GM23338 (cell line): Measurements from ENCODE around the gene SAPCD1. TPM values are rescaled to one million over a fixed set of nuclear protein-coding genes. Genes with fewer than 3 reads are reported as not detected.

Experiments used
- ATAC-seq: fragments of 200-7000 bp; cut with Tn5 transposase; 3 replicates; pipeline ENCODE4 v1.9.1; 2020
- DNase-seq: peaks from one replicate; pipeline ENCODE4 v3.0.0-alpha.2; 2015; ENCODE audit warnings: low spot score
- H2AFZ ChIP-seq: fragments of 200-600 bp; sonication (generic); 2 replicates; pipeline ENCODE4 v1.8.0; 2016; ENCODE audit warnings: antibody characterized with exemption, mild to moderate bottlenecking, moderate library complexity
- H3F3A ChIP-seq: fragments of 200-600 bp; sonication (generic); replicated peaks from 2 replicates; pipeline ENCODE4 v1.8.0; 2017; ENCODE audit warnings: antibody characterized with exemption, mixed run types, low read depth
- H3K27ac ChIP-seq: fragments of 200-600 bp; sonication (generic); 2 replicates; pipeline ENCODE4 v1.6.1; 2016; ENCODE audit warnings: low read depth
- H3K27me3 ChIP-seq: fragments of 200-600 bp; sonication (generic); 2 replicates; pipeline ENCODE4 v1.8.0; 2016; ENCODE audit warnings: mild to moderate bottlenecking, mixed run types, moderate library complexity; ENCODE audit not compliant: insufficient read depth
- H3K36me3 ChIP-seq: fragments of 200-600 bp; sonication (generic); 2 replicates; pipeline ENCODE4 v1.8.0; 2016; ENCODE audit warnings: mild to moderate bottlenecking; ENCODE audit not compliant: insufficient read depth
- H3K4me1 ChIP-seq: fragments of 200-600 bp; sonication (generic); 2 replicates; pipeline ENCODE4 v1.8.0; 2016; ENCODE audit warnings: mild to moderate bottlenecking, moderate library complexity; ENCODE audit not compliant: insufficient read depth
- H3K4me2 ChIP-seq: fragments of 200-600 bp; sonication (generic); 2 replicates; pipeline ENCODE4 v1.7.1; 2017; ENCODE audit warnings: mixed run types
- H3K4me3 ChIP-seq: fragments of 200-600 bp; sonication (generic); 2 replicates; pipeline ENCODE4 v1.6.1; 2016; ENCODE audit warnings: mixed run types
- H3K79me2 ChIP-seq: fragments of 200-600 bp; sonication (generic); replicated peaks from 2 replicates; pipeline ENCODE4 v1.8.0; 2017; ENCODE audit warnings: mild to moderate bottlenecking; ENCODE audit not compliant: insufficient read depth
- H3K9me2 ChIP-seq: fragments of 200-600 bp; sonication (generic); 2 replicates; pipeline ENCODE4 v1.8.0; 2017; ENCODE audit not compliant: insufficient read depth
- H4K20me1 ChIP-seq: fragments of 200-600 bp; sonication (generic); replicated peaks from 2 replicates; pipeline ENCODE4 v1.8.0; 2017; ENCODE audit warnings: mild to moderate bottlenecking; ENCODE audit not compliant: insufficient read depth
- H3K27ac Mint-ChIP-seq: 2 replicates; pipeline ENCODE4 v1.8.0; 2020; ENCODE audit warnings: inconsistent platforms, mild to moderate bottlenecking, moderate library complexity, mixed read lengths
- H3K27me3 Mint-ChIP-seq: 3 replicates; pipeline ENCODE4 v1.8.0; 2022; ENCODE audit warnings: low read depth, mild to moderate bottlenecking, moderate library complexity, mixed read lengths, inconsistent platforms; ENCODE audit not compliant: insufficient read depth, poor library complexity
- H3K36me3 Mint-ChIP-seq: 3 replicates; pipeline ENCODE4 v1.8.0; 2021; ENCODE audit warnings: low read depth, mild to moderate bottlenecking, inconsistent platforms, moderate library complexity, mixed read lengths
- H3K4me1 Mint-ChIP-seq: 3 replicates; pipeline ENCODE4 v1.8.0; 2020; ENCODE audit warnings: mild to moderate bottlenecking, inconsistent platforms, mixed read lengths
- H3K4me3 Mint-ChIP-seq: 3 replicates; pipeline ENCODE4 v1.8.0; 2021; ENCODE audit warnings: moderate library complexity, mild to moderate bottlenecking, inconsistent platforms, mixed read lengths
- H3K9me3 Mint-ChIP-seq: 3 replicates; pipeline ENCODE4 v1.8.0; 2020; ENCODE audit warnings: moderate library complexity, mild to moderate bottlenecking, inconsistent platforms, mixed read lengths
- CTCF ChIP-seq, 2 experiments: fragments of 200-600 bp in 1 of 2; sonication (generic) in 1 of 2; conservative IDR thresholded peaks; 2 replicates each; pipeline versions ENCODE4 v1.5.1 to v1.6.1; 2016 to 2017; ENCODE audit warnings: antibody characterized with exemption in 2 of 2, low read depth in 2 of 2, mild to moderate bottlenecking in 2 of 2, moderate library complexity in 1 of 2
- JUNB ChIP-seq: IDR thresholded peaks from one replicate; pipeline ENCODE4 v1.6.1; 2016; ENCODE audit warnings: antibody characterized with exemption; ENCODE audit not compliant: unreplicated experiment
- POLR2AphosphoS5 ChIP-seq: IDR thresholded peaks from 2 replicates; pipeline ENCODE4 v1.6.1; 2016; ENCODE audit warnings: antibody characterized with exemption, low read depth
- STAT1 ChIP-seq: IDR thresholded peaks from one replicate; pipeline ENCODE4 v1.6.1; 2016; ENCODE audit warnings: antibody characterized with exemption; ENCODE audit not compliant: unreplicated experiment
- ZNF114 ChIP-seq: fragments of 250-450 bp; sonication (Bioruptor Pico); IDR thresholded peaks from 2 replicates; pipeline ENCODE4 v1.5.0; 2020; ENCODE audit warnings: mild to moderate bottlenecking, moderate library complexity
- ZNF462 ChIP-seq: fragments of 250-450 bp; sonication (Bioruptor Pico); IDR thresholded peaks from 2 replicates; pipeline ENCODE4 v1.5.0; 2020; ENCODE audit warnings: mild to moderate bottlenecking, moderate library complexity
- polyA plus RNA-seq: library from polyadenylated mRNA; unstranded; fragments of >200 nt; fragmentation: Nextera tagmentation; extraction: Ambion mirVana; gene quantifications from 2 replicates; pipeline ENCODE4 v1.2.1, GENCODE V29; 2016
- total RNA-seq: library from RNA; depleted of rRNA; stranded (reverse); fragments of >200 nt; shearing (Covaris generic); gene quantifications from 2 replicates; pipeline ENCODE4 v1.2.3, GENCODE V29; 2014
- TF ChIP-seq, protein P1 (sequence below): IDR thresholded peaks from 2 replicates; pipeline ENCODE4 v1.6.1; 2016; ENCODE audit warnings: antibody characterized with exemption

Gene SAPCD1
- total and polyA plus RNA-seq, 2 experiments from 2014 or later, result 3.9 to 5.0 TPM

DNA sequence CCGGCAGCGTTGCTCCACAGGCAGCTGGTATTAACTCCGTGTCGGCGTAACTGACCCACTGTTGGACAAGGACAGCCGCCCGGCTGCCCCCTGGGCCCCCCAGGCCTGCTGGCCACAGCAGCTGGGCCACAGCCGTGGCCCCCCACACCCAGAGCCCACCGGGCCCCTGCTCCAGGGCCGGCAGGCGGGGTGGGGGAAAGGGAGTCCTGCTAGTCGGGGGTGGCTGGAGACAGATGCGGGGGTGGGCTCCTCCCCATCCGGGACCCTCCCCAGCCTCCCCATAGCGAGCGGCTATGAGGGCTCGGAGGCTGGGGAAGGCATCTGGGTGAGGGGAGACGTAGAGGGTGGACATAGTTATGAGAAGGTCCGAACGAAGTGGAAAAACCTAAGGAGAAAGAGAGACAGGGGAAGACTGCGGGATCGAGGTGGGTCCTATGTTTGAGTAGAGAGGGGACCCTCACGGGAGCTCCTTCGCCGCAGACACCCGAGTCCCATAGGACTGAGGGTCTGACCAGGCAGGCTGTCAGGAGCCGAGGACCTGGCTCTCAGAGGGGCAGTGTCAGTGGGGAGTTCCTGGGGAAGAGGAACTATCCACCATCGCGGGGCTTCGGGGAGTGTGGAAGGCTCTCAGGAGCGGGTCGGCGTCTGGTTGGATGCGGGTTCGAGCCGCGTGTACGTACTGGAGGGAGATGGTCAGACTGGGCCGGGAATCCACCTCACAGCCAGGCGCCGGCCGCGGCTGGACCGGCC, 32.6 kb downstream of the SAPCD1 start (continued):
- TF ChIP-seq ZNF114 (CRISPR knock-in tag) (no peak), JUNB (no peak), STAT1 (no peak)
- TF ChIP-seq, protein P1, sequence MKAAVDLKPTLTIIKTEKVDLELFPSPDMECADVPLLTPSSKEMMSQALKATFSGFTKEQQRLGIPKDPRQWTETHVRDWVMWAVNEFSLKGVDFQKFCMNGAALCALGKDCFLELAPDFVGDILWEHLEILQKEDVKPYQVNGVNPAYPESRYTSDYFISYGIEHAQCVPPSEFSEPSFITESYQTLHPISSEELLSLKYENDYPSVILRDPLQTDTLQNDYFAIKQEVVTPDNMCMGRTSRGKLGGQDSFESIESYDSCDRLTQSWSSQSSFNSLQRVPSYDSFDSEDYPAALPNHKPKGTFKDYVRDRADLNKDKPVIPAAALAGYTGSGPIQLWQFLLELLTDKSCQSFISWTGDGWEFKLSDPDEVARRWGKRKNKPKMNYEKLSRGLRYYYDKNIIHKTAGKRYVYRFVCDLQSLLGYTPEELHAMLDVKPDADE, result no peak

GRCh38 chr6:31795616-31796298, 33.3 kb downstream of the SAPCD1 start, which contains the start of gene VARS1:
Gene VARS1 (minus strand): TSS chr6:31795752. CDS start chr6:31795217, 535 bp downstream.
- peak within 1 kb of the TSS; percentile 98 for H3K4me2 ChIP-seq
- H3K79me2 ChIP-seq, result peaks cover 22% of the 10 kb centered on the region
- H3K4me3 ChIP-seq, result peak within 1 kb of the TSS; percentile 99
- ATAC-seq, result peak; percentile 78
- peaks cover 43% of the 10 kb centered on the region for H3K36me3 Mint-ChIP-seq
- H3K9me3 Mint-ChIP-seq, result no peaks in the 10 kb centered on the region
- peak; percentile 97 for DNase-seq
- peak within 1 kb of the TSS; percentile 97 for H3K27ac Mint-ChIP-seq
- H3K4me3 Mint-ChIP-seq, result peak within 1 kb of the TSS; percentile 95
- no peaks in the 10 kb centered on the region; the same call in 1 of the 2 replicates for H3K4me1 ChIP-seq
- no peaks in the 10 kb centered on the region for H3K9me2 ChIP-seq
- H4K20me1 ChIP-seq, result 0 out of 2 replicates have a peak, but pooled peaks cover 3% of the 10 kb centered on the region
- peaks cover 11% of the 10 kb centered on the region for H3K36me3 ChIP-seq
- no peaks in the 10 kb centered on the region for H3K27me3 ChIP-seq
- peak within 1 kb of the TSS; percentile 91 for H2AFZ ChIP-seq
- peaks cover 35% of the 10 kb centered on the region for H3F3A ChIP-seq
- H3K27ac ChIP-seq, result peak within 1 kb of the TSS; percentile 78
- H3K27me3 Mint-ChIP-seq, result peaks cover 13% of the 10 kb centered on the region
- H3K4me1 Mint-ChIP-seq, result peaks cover 9% of the 10 kb centered on the region
- TF ChIP-seq POLR2AphosphoS5, result peak; percentile 38
- TF ChIP-seq, protein P1, result peak; percentile 27; the same call in 1 of the 2 replicates
- TF ChIP-seq ZNF462 (CRISPR knock-in tag), result no peak
- TF ChIP-seq CTCF (conservative IDR thresholded peaks at IDR 0.05; ENCODE audit: low read depth in 2 of 2), result peak; percentile 39 to 97; a peak in 3 of 4 replicates
